ENCODE data around the gene ANK3.

DNA sequence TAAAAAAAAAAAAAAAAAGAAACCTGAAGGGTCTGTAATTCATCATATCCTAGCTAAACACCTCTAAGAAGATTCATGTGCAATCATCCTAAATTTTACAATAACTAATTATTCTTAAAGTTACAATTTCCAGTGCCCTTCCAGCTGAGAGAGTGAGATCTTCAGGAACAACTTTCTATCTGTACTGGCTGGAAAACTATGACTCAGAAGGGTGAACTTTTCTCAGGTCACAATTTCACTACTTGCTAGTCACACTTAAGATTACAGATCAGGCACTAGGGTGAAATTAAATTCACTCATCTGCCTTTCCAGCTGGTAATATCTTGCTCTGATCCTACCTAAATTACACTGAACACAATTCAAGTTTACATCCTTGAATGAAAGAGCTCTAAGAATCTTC is 158.8 kb downstream of the ANK3 start:
- TF ChIP-seq, protein P1, sequence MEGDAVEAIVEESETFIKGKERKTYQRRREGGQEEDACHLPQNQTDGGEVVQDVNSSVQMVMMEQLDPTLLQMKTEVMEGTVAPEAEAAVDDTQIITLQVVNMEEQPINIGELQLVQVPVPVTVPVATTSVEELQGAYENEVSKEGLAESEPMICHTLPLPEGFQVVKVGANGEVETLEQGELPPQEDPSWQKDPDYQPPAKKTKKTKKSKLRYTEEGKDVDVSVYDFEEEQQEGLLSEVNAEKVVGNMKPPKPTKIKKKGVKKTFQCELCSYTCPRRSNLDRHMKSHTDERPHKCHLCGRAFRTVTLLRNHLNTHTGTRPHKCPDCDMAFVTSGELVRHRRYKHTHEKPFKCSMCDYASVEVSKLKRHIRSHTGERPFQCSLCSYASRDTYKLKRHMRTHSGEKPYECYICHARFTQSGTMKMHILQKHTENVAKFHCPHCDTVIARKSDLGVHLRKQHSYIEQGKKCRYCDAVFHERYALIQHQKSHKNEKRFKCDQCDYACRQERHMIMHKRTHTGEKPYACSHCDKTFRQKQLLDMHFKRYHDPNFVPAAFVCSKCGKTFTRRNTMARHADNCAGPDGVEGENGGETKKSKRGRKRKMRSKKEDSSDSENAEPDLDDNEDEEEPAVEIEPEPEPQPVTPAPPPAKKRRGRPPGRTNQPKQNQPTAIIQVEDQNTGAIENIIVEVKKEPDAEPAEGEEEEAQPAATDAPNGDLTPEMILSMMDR (IDR thresholded peaks at IDR 0.05): no peak
- no peak for TF ChIP-seq POLR2A (IDR thresholded peaks at IDR 0.05)
